ENCODE data around the gene CLCNKA.
A peak's percentile ranks its signal among the peaks of the same experiment; 100 is the strongest.

The CLCNKA gene

DNA sequence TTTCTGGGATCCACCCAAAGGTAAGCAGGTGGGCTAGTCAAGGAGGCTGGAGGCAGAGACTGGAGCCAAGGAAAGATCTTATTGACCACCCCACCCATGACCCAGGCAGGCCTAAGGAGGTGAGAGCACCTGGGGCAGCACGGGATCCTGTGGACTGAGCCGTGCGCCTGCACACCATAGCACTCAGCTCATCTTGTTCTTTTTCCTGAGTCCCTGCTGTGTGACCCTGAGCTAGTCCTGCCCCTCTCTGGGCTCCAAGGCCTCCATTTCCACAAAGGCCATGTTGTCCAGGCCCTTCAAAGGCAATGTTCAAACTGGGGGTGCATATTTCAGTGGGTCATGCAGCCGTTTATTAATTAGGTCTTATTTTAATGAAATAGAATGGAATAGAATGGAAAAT, 44.4 kb downstream of the CLCNKA start:
- DNase-seq = no peak

DNA sequence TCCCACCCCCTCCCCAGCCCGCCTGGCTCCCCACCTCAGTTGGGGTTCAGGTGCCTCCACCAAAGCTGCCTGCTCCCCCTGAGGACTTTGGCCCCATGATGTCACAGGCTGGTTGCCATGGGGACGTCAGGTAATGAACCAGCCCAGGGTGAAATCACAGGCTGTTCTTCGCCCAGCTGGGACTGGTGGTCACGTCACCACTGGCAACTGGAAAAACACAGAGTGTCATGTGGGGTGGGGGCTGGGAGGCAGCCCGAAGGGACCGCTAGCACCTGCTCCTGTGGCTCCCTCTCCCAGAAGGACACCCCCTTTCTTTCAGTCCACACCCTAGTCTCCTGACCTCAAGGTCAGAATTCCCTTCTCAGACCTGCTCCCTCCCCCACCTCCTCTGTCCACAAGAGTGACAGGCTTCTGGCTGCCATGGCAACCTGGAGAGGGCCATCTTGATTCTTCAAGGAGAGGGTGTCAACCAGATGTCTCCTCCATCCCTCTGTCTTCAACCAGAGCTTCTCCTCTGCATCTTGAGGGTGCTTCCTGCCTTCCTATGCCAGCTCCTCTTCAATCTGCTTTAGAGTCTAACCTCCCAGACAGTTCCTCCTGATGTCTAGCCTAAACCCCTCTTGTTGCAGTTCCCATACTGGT, 45.4 kb downstream of the CLCNKA start:
- no peak for DNase-seq

DNA sequence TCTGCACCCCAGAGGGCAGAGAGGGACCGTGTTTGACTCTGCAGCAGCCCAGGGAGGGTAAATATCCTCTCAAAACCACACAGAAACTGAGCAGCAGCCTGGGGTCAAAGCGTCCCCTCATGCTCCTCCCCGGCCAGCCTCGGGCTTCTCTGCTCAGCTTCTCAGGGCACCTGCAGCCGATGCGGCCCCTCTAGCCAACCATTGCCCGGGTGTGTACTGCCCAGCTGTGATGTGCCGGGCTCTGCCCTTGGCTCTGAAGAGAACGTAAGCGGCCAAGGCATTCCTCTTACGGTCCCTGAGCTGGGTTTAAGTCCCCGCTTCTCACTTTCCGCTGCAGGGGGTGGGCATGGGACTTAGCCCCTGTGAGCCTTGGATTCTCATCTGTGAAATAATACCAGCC, 46.1 kb downstream of the CLCNKA start:
- DNase-seq = no peak

DNA sequence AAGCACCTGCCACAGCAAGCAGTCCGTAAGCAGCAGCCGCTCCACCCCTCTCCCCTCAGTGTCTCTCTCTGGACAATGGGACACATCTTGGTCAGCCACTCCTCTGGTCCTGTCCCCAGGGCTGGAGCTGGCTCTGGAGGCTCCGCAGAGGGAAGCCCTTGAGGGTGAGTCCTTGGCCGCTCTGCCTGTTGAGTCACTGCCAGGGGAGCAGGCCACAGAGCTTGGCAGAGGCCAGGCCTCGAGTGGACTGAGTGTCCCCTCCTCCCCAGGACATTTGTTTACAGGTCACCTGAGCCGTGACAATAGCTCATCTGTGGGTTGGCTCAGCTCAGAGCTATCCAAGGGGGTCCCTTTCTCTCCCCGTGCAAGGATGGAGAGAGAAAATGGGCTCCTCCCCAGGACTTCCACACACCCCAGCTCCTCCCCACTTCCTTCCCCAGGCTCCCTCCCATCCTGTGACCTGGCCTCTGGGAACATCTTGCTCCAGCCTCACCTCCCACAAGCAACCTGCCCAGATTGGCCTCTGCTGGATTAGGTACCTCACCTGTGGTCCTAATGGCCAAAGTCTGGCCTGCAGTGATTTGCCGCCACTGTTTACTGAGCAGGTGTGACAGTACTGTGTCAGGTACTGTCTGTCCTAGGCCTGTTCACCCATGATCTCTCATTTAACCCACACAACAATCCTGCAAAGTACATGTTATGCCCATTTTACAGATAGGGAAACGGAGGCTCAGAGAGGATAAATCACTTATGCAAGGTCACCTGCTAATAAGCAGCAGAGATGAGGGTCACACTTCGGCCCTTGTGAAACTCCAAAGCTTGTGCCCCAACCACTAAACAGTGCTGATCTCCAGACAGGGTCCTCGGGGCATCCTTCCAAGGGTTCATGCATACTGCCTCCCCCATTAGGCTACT, 46.8 kb downstream of the CLCNKA start:
- no peak for DNase-seq

DNA sequence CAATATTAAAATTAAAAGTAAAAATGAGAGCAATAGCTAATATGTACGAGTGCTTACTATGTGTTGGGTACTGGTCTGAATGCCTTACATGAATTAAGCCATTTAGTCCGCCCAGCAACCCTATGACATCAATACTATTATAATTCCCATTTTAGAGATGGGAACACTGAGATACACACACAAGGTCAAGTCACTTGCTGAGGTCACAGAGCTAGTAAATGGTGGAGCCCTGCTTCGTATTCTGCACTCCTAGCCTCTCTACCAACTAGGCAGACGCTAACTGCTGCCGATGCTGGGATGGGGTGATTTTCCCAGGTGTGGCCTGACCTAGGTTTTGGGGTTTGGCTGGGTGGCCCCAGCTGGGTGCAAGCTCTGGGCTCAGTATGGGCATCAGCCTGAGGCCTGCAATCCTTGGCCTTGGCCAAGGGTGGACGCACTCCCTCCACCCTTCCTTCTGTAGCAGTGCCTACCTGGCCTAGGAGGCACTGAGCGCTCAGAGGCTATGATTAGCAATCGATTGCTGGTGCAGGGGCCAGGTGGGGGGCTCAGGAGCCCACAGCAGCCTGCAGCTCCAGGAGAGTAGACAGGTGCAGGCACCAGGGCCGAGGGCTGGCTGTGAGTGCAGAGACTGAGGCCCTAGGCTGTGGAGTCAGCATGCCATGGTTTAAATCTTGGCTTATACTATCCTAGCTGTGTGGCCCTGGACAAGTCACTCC, 49.0 kb downstream of the CLCNKA start:
- DNase-seq = no peak

DNA sequence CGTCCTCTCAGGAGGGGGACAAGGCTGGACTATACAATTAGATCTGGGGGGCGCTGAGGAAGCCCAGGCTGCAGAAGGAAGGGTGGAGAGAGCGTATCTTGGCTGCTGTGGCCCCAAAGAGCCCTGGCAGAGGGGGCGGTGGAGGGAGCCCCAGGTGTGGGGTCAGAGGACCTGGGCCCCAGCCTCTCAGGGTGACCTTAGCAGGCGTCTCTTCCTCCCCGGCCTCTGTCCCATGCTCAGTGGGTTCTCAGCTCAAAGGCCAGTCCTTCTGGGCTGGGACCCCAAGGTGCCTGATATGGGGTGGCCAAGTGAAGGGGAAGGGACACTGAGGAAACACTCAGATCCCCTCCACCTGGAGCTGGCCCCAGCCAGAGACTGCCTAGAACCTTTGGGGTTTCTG, 49.8 kb downstream of the CLCNKA start:
- no peak for DNase-seq

DNA sequence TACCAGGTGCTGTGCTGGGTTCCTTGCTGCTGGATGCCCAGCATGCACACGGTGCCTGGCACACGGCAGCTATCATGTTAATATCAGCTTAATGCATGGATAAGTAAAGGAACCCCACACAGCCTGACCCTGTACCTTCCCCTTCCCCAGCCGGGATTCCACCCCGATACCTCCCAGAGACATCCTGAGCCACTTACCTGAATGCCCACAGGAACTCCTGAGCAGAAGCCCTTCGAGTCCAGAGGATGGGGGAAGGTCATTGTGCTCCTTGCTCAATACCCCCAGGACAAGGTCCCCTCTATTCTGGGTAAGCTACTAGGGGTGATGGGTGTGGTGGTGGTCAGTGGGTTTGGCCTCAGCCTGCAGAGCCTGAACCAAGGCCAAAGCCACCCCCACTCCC, 50.3 kb downstream of the CLCNKA start:
- DNase-seq = no peak

DNA sequence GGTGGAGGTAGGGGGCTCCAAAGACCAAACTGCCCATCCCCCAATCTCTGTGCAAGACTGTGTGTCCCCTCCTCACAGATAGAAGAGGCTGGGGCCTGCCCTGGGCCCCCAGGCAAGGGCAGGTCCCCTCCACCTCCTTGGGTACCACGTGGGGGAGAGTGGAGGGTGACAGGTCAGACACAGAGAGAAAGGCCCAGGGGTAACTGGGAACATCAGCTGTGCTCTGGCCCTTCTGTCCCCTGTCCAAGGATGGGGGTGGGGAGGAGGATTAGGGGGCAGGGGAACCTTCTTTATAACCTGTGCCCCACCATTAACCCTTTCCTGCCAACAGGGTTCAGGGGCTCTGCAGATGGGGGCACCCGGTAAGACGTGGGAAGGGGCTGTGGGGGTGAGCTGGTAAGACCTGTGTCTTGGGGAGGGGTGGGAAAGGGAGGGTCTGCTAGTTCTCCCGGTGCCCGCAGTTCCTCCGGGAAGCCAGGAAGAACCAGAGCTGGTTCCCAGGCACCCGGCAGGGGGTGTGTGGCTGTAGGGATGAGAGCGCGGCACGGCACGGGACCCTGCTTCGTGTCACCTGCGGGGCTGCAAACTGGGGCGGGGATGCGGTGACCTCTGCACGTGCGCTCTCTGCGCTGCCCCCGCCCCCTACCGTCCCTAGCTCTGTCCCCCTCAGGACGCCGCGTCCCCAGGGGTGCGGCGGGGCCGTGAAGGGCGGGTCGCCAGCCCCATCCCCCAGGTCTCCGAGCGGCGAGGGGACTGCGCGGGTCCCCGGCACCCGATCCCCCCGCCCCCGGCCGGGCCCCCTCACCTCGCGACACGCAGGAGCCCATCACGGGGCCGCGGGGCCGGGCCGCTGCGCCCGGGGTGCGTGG, 51.0 kb downstream of the CLCNKA start:
- no peak for DNase-seq

DNA sequence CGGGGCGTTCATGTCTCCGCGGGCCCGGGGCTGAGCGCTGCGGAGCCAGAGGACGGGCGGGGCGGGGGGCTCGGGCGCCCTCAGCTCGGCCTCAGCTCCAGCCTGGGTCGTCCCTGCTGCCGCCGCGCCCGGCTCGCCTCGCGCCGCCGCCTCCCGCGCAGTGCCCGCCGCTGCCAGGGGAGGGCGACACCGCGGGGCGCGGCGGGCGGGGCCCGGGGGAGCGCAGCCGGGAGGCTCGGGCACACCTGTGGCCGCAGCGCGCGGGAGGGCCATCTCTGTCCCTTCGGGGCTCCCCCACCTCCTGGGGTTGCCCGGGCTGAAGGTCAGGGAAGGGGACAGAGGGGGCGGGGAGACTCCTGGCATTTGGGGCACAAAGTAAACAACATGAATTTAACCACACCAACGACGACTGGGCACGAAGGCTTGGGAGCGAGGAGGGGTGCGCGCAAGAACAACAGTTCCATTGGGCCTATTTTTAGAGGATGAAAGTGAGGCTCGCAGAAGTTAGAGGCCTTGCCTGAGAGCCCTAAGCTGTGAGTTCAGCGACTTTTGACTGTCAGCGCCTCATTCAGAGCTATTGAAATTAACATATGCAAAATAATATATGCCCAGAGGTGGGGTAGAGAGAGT, 51.8 kb downstream of the CLCNKA start, which contains the start of gene FAM131C:
Gene FAM131C (minus strand): TSS at position 162 of the 630 bp plus-strand sequence. CDS start 209 bp downstream, outside the sequence.
- no peak for DNase-seq

DNA sequence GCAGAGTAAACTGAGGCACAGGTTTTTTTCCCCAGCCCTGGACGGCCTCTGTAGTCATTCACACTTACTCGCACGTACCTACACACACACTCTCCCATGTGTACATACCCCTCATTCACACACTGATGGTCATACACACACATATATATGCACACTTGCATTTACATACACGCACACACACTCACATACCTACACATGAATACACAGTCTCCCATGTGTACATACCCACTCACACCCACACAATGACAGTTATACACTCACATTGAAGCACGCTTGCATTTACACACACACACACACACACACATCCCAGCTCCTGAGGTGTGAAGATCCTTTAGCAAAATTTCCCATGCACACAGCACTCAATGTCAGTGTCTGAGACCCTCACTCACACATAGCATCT, 52.4 kb downstream of the CLCNKA start:
- DNase-seq = no peak

DNA sequence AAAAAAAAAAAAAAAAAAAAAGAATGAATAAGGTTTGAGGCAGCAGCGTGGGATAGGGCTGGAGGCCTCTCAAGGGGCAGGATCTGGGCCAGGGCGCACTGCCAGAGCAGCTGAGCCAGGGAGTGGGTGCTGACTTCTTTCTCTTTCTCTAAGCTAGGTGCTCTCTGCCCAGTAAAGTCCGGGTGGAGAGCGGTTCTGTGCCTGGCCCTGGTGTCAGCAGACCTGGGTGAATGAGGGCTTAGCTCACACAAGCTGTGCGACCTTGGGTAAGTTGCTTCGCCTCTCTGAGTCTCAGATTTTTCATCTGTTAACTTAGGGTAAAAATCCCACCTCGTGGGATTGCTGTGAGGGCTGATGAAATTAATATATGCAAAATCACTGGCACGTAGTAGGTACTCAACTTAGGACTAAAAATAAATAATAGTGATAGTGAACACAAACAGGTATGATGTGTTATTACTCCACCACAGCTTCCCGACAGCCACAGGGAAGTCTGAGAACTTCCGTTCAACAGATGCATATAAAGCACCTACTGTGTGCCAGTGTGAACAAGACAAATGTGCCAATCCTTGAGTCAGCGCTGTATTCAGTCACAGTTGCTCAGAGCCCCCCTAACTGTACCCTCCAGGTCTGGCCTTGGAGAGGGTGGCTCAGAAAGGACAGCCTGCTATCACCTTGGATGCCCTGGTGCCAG, 53.6 kb downstream of the CLCNKA start:
- no peak for DNase-seq

DNA sequence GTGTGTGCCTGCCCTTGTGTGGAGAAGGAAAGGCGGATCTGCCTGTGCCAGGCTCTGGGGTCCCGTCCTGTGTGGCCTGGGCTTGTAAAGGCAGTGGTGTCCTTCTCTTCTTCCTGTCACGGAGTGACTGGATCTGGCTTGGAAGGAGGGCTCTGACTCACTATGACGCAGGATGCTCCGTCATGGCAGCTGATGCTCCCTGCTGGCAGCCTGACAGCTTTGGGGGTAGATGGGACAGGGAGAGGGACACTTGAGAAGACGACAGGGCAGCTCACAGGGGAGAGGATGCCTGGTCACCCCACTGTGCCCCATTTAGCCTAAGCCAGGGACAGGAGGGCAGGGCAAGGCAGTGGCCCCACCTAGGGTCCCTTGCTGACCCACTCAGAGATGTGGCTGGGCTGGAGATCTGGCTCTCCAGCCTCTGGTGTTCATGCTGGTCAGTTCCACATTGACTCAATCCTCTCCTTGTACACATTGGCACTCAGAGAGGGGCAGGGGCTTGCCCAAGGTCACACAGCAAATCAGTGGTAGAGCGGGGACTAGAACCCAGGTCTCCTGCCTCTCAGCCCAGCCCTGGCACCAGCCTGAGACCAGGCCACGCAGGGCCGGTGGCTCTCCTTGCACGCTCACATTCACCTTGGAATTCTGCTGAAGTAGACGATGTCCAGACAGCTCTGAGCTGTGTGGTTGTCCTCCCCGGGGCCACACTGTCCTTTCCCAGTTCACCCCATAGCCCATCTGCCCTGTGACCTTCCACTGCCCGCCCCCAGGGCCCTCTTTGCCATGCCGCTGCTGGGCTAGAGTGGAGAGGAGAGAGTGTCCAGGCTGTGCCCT, 54.4 kb downstream of the CLCNKA start:
- DNase-seq = no peak

DNA sequence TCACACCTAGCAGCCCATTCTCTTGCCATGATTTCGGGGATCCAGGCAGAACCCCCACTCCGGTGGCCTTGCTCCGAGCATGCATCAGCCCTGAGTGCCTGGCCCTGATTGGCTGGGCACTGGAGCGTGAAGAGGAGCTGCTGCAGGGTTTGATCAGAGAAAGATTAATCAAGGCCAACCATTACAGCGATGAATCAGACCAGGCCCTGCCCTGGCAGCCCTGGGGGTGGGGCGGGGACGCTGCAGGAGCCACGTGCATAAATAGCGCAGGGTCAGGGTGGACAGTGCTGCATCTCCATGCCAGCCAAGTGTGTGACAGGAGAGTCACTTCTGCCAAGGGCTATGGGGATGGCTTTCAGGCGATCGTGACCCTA, 55.0 kb downstream of the CLCNKA start:
- DNase-seq = no peak

DNA sequence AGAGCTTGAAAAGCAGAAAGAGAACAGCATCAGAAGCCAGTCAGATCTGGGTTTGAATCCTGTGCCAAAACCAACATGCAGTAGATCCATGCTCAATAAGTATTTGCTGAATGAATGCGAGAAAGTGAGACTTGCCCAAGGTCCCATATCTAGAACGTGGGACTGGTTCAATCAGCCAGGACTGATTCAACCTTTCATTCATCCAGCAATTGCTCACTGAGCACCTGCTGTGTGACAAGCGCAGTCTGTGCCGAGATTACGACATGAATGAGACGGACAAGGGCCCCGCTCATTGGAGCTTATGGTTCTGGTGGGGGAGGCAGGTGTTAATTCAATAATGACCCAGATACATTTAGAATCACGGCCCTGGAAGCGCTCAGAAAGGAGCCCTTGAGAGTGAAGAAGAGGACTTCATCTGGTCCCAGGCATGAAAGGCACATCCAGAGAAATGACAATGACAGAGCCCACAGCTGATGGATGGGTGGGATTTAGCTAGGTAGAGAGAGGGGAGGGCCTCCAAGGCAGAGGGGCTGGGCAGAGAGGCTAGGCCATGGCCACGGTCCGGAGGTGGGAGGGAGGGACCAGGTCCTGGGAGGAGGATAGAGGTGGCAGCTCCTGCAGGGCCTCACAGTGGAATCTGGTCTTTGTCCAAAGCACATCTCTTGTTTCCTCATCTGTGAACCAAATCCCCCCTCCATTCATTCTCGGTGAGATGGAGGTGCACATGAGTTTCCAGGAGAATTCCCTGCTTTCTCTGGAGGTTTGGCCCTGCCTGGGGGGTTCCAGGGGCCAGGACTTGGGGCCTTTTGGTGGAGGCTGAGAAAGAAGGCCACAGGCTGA, 55.8 kb downstream of the CLCNKA start:
- no peak for DNase-seq

DNA sequence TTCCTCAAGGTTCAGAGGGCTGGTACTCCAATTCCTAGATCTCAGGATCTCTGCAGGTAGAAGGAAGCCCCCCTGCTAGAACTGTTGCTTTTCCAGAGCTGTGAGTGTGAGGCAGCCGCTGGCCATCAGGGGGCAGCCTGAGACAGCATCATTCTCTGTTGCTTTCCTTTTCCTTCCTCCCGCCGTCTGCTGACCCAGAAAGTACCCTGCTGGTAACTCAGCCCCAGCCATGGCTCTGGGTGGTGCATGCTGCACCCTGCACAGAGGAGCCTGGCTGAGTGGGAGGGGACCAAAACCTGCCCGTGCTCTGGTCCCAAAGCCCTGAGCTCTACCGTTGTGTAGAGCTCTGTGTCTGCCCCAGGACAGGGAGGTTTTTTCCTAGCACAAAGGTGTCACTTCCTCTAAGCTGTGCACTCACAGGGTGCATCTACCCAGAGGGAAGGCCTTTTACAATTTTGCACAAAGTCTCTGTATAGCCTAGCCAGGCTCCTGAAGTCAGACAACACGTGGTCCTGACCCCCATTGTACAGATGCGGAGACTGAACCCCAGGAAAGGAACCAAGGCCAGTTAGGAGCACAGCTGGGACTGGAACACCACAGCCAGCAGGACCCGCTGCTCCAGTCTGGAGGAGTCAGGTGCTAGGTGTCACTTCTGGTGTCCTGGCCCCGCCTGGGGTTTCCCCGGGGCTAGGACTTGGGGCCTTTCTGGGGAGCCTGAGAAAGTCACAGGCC, 57.3 kb downstream of the CLCNKA start:
- DNase-seq = peak; percentile 86

DNA sequence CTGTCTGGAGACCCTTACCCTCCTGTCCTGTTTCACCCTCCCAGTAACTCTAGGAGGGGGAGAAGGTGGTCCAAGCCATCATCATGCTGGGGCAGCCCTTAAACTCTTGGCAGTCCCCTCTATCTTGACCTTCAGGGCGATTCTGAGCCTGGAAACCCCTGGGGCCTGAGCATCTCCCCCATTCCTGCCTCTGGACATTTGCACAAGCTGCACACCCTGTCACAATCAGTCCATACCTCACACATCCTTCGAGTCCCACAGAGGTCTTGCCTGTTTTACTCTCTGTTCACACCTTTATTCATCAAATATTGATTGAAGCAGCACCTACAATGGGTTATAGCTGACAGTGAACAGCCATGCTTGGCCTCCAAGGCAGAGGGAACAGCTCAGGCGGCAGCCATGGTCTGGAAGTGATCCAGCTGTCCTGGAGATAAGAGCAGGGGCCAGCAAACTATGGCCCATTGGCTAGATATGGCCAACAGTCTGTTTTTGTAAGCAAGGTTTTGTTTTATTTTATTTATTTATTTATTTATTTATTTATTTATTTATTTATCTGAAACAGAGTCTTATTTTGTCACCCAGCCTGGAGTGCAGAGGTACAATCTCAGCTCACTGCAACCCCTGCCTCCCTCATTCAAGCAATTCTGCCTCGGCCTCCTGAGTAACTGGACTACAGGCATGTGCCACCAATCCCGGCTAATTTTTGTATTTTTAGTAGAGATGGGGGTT, 58.8 kb downstream of the CLCNKA start:
- DNase-seq = no peak

DNA sequence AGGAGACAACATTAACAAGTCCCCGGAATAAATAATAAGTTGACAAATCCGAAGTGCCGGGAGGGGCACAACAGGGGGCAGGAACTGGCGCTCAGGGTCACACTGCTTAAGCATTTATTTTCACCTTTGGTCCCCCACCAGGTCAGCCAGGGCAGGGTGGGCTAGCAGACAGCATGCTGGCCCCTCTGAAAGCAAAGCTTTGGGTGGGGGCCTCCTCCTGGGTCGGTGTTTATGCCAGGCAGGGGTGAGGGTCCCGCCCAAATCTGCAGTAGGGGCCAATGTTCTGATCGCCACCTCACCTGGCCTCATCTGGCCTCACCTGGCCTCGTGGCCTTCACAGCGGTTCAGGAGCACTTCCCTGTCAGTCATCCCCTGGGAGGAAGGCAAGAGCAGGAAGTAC, 59.8 kb downstream of the CLCNKA start:
- no peak for DNase-seq
